HG03095 (cell line): ENCODE data around the gene CACNB2.

Source experiments
- ATAC-seq: cut with Tn5 transposase; IDR thresholded peaks from one replicate; pipeline ENCODE4 v1.9.1; 2021; ENCODE audit warnings: moderate library complexity; ENCODE audit not compliant: unreplicated experiment

CACNB2 gene

DNA sequence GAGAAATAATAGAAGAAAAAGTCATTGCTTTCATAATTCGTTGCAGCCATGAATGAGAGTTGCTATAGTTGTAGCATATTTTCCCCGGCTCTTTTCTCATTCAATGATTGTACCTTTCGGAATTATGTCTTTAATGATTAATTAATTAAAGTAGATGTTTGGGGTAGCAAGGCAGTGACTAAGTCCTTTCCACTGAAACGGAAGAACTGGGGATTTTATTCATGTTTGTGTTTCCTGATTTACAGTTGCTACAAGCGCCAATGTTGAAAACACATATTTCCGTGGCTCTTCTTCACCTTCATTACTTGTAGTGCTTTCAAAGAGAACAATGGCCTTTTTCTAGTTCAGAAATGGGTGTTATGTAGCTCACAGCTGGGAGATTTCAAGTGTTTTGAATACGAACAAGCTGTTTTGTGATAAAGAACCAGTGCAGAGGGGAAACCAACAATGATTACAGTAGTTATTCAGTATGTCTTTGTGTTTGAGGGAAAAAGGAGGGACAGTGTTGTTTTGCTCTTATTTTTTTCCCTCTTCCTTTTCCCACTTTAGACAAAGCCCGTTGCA, 357.7 kb downstream of the CACNB2 start:
- no peak for ATAC-seq

DNA sequence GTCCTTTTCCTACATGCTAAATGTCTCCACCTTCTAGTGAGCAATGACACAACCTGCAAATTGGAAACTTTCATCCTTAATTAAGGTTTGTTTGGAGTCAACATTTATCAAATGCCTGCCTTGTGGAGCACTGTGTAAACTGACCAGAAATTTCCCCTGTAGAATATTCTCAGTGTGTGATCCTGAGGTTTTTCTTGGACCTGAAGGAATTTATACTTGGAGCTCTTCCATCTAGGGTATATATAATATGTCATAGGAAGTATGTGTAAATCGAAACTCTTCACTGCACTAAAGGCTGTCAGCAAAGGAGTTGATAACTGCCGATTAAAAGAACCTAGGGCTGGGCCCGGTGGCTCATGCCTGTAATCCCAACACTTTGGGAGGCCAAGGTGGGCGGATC, 358.8 kb downstream of the CACNB2 start:
- no peak for ATAC-seq

DNA sequence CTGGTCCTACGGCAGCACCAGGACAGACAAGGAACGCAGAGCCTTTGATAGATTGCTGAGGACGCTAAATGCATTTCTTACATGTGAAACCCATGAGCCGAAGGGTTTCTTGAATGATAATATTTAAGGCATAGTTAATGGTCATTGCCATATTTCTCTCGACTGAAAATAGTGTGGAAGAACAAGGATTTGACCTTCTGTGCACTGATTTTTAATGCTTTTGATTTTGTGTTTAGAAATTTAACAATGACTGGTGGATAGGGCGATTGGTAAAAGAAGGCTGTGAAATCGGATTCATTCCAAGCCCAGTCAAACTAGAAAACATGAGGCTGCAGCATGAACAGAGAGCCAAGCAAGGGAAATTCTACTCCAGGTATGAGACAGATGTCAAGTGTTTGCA, 360.4 kb downstream of the CACNB2 start:
- no peak for ATAC-seq

DNA sequence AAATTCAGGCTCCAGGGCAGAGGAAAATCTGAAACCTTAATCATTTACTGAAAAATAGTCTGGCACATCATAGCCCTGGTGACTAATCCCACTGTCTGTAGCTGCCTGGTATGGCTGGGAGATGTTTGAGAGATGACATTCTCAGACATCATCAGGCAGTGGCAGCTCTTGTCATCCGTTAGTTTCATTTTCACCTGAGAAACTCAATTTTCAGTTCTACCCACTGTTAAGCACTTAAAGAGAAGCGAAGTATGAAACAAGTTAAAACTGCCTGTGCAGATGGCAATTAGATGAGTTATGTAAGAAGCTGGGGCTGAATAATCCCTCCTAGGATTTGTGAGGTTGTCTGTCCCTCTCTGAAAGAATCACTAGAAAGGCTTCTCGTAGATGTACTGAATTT, 361.0 kb downstream of the CACNB2 start:
- ATAC-seq, result peak; percentile 95

DNA sequence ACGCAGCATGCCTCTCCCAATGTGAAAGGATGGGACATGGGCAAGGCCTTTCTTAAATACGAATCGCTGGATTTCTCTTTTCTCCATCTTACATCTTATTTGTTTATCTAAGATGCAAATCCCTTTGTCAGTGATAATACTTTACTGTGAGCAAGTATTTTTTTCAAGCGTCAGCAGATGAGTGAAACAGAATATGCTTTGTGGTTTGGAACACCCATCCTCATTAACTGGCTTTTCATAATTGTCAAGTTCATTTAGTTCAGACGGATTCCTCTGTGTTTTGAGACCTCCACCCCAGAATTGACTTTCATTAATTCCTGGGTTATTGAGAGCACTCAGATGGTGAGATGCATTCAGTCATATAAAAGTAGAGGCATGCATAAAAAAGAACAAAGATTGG, 361.4 kb downstream of the CACNB2 start:
- ATAC-seq, result no peak

DNA sequence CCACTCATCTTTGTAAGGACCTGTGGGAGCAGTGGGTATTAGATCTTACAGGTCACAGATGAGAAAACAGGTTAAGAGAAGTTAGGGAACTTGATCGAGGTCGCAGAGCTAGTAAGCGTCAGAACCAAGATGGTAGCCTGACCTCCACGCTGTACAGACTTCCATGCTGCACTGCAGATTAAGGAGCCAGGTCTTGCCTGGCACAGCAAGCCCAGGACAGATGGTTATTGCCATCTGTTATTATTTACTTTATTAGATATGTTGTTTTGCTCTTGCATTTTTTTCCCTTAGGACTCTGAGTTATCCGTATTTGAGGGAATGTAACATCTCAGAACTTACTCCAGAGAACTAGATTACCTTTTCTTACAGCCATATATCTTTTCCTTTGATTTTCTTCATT, 363.9 kb downstream of the CACNB2 start:
- no peak for ATAC-seq

DNA sequence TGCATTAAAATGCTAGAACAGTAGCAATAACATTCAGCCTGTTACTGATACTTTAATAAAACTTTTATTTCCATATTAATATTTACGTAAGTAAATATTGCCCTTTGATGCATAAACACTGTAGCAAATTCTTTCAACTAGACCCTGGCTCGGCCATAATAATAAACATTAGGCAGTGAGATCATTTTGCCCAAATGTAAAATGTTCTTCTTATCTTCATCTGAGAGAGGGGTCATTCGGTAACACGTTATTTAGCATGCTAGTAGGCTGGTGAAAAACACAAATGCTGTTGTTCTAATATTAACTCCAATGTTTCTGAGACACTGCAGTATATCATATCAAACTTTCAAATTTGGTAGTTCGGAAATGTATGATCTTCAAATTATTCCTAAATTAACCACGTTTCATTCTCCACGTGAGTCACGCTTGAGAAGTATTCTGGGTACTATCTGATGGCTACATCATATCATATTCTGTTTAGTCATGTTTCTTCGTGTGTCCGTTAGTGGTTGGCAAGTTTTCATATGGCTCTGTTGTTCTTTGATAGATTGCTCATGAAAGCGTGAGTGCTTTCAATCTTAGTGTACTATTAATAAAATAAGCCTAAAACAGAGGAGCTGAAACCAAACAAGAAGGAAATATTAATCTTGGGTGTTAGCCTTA, 365.4 kb downstream of the CACNB2 start:
- ATAC-seq, result no peak

DNA sequence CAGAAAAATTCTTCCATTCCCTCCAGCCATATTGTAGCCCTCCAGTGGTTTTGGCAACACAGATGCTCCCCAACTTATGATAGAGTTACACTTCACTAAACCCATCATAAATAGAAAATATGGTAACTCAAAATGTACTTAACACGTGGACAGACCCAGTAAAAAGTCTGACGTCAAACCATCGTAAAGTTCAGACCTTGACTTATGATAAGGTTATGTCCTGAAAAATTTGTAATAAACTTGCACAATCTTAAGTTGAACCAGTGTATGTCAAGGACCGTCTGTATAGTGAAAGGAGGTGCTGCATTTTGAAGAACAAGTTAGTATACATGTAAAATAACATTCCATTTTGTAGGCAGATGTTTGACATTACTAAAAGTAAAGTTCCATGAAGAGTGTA, 368.4 kb downstream of the CACNB2 start:
- ATAC-seq, result no peak

DNA sequence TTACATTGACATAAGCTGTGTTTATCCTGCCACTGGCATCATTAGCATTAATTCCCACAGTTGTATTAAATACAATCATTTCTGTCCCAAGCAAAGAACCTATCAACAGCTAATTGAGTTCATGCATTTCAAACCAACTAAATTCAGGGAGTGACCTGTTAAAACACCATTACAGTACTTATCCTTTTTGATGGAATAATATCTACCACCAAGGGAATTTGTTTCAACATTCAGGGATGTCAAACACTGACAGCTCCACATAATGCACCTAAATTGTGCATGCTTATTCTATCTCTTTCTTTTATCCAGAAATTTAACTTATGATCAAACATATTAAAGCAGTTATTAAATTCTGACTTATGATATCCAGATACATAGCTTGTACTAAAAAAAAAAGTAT, 374.3 kb downstream of the CACNB2 start:
- ATAC-seq, result no peak

DNA sequence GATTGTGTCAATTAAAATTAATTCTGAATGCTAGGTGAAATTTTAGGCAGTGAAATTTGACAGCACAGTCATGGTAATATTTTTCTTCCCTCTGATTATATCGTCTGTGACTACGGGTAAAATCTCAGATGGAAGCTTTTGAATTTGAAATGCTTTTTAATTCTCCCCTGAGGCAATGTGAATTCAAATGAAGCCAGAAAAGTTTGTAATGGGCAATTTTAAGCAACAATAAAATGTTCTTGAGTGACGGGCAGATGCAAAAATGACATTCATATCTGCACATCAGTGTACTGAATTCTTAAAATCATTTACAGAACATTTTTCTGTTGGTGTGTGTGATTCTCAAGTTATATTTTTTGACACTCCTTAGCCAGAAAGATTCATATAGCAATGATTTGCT, 376.6 kb downstream of the CACNB2 start:
- ATAC-seq, result no peak

DNA sequence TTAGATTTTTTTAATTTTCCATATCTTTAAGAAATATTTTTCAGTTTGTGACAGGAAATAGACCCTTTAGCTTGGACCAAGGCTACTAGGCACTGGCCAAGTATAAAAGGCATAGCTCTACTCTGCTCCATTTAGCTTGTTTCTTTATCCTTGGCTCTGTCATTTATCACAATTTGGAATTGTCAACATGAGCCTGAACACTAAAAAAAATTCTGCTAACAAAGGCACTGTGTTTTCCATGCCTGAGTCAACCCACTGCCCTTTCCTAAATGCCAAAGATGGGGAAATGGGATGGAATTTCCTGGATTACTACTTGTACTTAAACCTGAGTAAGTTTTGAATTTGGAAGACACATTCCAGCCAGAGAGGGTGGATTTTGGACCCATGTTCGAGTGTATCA, 382.8 kb downstream of the CACNB2 start:
- ATAC-seq, result no peak

DNA sequence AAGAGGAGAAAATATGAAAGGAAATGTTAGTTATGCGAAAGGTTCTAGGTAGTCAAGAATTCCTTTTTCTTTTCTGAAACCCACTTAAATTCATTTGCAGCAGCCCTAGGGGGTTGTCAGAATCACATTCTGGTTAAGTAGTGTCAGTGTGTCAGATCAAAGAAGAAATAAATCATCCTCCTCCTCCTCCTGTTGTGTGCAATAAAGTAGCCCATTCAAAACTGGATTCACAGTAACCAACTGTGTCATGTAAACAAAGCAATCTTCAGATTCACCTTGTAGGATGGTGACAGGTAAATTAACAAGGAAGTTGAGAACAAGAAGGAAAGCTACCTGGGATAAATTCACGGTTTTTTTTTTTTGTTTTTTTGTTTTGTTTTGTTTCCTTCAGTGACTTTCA, 383.6 kb downstream of the CACNB2 start:
- ATAC-seq, result no peak

DNA sequence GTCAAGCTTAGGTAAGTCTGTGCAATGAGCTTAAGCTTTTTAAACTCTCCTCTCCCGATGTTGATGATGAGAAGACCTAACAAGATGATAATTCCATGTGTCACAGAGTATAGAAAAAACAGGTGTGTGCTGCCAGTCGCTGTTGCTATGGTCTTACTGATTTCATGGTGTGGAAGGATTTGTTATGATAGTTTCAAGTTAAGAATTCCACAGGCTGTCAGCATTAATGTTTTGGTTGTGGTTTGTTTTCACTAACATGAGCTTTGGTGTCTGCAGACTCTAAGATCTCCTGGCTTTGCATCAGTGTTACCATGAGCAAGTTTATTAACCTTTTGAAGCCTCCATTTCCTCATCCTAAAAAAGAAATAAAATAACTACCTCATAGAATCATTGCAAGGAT, 387.5 kb downstream of the CACNB2 start:
- no peak for ATAC-seq

DNA sequence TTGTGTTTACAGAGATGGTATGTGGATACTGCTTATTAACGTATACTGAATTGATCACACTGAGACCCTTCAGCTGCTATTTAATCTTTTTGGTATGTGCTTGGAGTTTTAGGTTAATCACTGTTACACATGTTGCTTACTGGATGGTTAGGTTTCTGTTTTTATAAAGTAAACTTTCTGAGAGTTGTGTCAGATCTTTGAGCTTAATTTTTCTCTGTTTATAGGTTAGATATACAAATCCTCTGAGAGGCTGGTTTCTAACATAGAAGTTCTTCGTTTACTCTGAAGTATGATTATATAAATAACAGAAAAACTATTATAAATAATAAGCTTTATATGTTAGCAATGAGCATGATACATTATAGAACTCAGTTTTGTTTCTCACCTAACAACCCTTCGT, 388.1 kb downstream of the CACNB2 start:
- ATAC-seq, result no peak

DNA sequence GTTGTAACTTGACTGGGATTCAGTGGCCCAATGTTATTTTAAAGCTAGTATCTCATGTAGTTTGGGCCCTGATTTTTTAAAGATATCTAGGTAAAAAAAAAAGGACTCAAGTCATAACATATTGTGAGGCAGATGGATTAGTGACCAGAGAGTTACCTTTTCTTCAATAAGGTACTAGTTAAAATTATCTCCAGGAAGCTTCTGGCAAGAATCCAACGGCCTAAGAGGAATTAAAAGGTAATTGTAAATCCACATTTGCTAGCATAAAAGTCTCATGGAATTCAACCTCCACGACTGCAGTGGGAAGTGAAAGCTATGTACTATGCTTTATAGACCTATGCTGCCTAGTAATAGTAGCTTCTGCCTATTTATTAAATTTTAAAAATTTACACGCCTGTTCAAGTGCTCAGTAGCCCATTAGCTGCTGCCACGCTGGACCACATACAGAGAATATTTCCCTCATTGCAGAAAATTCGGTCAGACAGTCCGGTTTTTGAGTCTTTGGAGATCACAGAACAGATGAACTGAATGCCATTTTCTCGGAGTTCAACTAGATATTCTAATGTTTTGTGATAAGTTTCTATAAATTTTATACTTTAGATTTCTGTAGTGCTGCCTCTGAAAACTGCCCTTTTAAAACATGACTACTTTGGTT, 392.8 kb downstream of the CACNB2 start:
- ATAC-seq, result no peak

DNA sequence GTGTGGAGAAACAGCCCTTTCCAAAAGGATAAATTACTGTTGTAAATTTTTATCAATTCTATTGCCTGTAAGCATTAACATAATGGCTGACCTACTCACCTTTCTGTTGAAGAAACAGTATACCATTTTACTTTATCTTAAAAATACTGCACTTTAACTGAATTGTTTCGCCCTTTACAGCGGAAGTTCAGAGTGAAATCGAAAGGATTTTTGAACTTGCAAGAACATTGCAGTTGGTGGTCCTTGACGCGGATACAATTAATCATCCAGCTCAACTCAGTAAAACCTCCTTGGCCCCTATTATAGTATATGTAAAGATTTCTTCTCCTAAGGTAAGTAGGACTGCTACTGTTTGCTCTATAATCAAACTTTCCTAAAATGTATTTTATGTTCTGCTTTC, 393.7 kb downstream of the CACNB2 start:
- no peak for ATAC-seq

DNA sequence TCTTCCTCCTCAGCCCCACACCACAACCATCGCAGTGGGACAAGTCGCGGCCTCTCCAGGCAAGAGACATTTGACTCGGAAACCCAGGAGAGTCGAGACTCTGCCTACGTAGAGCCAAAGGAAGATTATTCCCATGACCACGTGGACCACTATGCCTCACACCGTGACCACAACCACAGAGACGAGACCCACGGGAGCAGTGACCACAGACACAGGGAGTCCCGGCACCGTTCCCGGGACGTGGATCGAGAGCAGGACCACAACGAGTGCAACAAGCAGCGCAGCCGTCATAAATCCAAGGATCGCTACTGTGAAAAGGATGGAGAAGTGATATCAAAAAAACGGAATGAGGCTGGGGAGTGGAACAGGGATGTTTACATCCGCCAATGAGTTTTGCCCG, 399.1 kb downstream of the CACNB2 start:
- ATAC-seq, result no peak

DNA sequence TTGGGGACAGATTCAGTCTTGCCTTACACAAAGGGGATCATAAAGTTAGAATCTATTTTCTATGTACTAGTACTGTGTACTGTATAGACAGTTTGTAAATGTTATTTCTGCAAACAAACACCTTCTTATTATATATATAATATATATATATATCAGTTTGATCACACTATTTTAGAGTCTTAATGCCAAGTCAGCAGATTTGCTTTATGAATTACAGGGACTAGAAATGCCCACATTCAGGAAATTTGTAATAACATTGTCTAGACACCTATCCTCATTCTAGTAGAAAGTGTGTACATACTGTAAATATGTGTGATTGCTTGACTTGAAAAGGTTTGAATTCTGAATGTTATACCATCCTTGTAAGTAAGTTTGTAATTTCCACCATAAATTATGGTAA, 400.0 kb downstream of the CACNB2 start:
- no peak for ATAC-seq

DNA sequence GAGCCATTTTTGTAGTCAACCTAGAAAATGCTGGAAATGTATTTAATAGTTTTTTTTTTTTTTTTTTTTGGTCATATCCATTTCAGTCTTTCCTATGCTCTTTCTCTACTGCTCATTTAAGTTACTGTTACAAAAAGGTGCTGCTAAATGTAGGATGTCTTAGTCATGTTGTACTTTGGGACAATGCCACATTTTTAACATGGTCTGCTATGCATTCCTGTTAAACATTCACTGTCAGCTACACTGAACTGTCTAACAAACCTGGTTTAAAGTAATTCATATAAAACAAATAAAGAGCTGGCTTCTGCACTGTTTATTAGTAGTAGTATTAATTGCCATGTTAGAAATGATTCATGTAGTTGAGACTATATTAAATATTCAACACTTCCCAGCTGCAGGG, 402.6 kb downstream of the CACNB2 start:
- ATAC-seq, result no peak

DNA sequence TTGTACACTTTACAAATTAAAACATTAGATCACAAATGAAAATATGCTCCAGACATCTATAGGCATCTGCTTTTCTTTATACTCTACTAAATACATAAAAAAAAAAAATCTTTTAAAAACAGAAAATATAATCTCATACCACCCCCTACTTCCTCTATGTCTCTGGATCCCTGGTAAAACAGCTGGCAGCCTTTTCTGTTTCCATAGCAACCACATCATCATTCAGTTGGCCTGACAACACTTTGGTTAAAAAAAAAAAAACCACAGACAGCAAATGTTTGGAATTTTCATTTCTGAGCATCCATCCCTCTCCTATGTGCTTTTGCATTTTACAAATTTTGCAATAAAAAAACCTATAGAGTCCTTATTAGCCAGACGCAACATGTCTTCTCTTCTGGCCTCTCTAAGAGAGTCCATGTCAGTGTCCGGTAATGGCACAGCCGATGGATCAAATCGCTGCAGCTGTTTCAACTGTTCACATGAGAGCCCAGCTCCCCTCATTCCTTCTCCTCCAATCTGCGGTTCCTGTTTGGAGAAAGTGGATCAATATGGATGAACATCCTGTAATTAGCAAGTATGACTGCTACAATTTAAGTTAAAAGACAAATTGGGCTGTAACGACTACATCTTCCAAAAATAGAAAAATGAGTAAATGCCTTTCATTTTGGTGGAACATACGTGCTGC, 405.5 kb downstream of the CACNB2 start:
- no peak for ATAC-seq

DNA sequence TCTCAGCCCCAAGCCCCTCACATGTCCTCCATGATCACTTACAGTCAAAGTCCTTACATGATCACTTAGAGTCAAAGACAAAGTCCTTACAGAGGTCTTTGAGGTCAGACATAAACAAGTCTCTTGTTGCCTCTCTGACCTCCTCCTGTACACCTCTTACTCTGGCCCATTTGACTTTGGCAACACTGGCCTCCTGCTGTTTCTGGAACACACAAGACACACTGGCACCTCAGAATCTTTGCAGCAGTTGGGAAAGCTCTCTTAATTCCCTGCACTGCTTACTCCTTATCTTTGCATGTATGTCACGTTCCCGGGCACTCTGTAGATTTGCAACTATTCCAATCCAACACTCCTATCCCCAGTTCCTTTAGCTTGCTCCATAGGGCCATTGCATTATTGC, 408.9 kb downstream of the CACNB2 start:
- no peak for ATAC-seq

DNA sequence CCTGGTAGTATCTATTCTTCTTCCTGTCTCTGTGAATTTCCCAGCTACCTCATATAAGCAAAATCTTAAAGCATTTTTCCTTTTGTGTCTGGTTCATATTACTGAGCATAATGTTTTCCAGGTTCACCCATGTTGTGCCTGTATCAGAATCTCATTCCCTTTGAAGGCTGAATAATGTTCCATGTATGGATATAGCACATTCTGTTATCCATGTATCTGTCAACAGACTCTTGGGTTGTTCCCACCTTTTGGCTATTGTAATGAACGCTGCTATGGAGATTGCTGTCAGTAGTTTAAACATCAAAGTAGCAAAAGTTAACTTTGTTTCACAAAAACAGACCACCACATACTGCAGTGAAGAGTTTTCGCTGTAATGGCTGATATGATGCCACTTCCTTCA, 411.2 kb downstream of the CACNB2 start:
- ATAC-seq, result no peak
